Activated CD4-positive, alpha-beta memory T cell treated with anti-CD3 and anti-CD28 coated beads for 36 hours (primary cell): ENCODE results near the gene OPRL1. TPM values are rescaled to one million over a fixed set of nuclear protein-coding genes. Genes with fewer than 3 reads are reported as not detected.

Source experiments
- CTCF ChIA-PET: fragments of 350-600 bp; sonication (Branson Sonifier 250); formaldehyde crosslinking; loops from one replicate; lab custom pipeline; 2021; ENCODE audit warnings: antibody characterized with exemption, inconsistent platforms; lab: Charles Lee
- POLR2A ChIA-PET: fragments of 350-600 bp; sonication (Branson Sonifier 250); formaldehyde crosslinking; loops from one replicate; lab custom pipeline; 2021; ENCODE audit warnings: antibody characterized with exemption; lab: Charles Lee
- DNase-seq: peaks from one replicate; pipeline ENCODE4 v3.0.0-alpha.2; 2020
- H3K27ac Mint-ChIP-seq: one replicate; pipeline ENCODE4 v1.8.0; 2021; ENCODE audit warnings: mixed read lengths
- H3K27me3 Mint-ChIP-seq: one replicate; pipeline ENCODE4 v1.8.0; 2021; ENCODE audit warnings: mixed read lengths
- H3K36me3 Mint-ChIP-seq: one replicate; pipeline ENCODE4 v1.8.0; 2021; ENCODE audit warnings: mixed read lengths
- H3K4me1 Mint-ChIP-seq: one replicate; pipeline ENCODE4 v1.8.0; 2021; ENCODE audit warnings: low read depth, mixed read lengths
- H3K4me3 Mint-ChIP-seq: one replicate; pipeline ENCODE4 v1.8.0; 2021; ENCODE audit warnings: mild to moderate bottlenecking, mixed read lengths
- H3K9me3 Mint-ChIP-seq: one replicate; pipeline ENCODE4 v1.8.0; 2021; ENCODE audit warnings: mixed read lengths
- intact Hi-C: fragments of 100-400 bp; cut with micrococcal nuclease; formaldehyde crosslinking; loops from one replicate; pipeline ENCODE4 v1.15.1; 2023
- total RNA-seq, 2 experiments: library from RNA; stranded (reverse); gene quantifications; one replicate each; pipeline ENCODE4 v1.2.3, GENCODE V29; 2021

The OPRL1 gene
- total RNA-seq, 2 experiments from 2014 or later, result 0.63 to 0.71 TPM

DNA sequence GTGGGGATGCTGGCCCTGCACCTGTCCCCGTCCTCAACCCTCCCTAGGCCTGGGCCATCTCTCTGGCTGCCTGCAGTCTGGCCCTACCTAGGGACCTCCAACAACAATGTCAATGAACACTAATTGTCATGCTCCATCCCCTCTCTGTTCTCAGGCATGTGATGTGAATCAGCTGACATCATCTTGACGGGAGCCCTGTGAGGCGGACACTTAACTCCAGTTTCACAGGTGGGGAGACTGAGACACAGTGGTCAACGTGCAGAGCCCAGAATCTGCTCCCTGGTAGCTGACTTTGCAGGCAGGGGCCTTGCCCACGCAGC is 17.6 kb upstream of the OPRL1 start:
- H3K27me3 Mint-ChIP-seq, result no peaks in the 10 kb centered on the region
- peak overlapping the region; percentile 85 for H3K4me3 Mint-ChIP-seq
- ChIA-PET POLR2A (interaction anchor here (0.7 to 1.9 kb wide), 5 partner anchors 9 to 82 kb away, joined by 3 to 4 read pairs (median 3); partner anchors contain the start of genes OPRL1, PRPF6 and RGS19), CTCF (interaction anchor here (0.6 to 1.8 kb wide), 8 partner anchors 14 to 524 kb away, joined by 3 to 14 read pairs (median 4); partner anchors contain the start of genes PRPF6 and PTK6)
- no peak for DNase-seq
- intact Hi-C loops, result loop anchor here (1.0 to 10.0 kb wide), 4 partner anchors 63 to 527 kb away; partner anchors contain the start of genes DNAJC5 and PTK6
- peaks cover 45% of the 10 kb centered on the region for H3K4me1 Mint-ChIP-seq
- no peaks in the 10 kb centered on the region for H3K36me3 Mint-ChIP-seq
- H3K27ac Mint-ChIP-seq, result no peak overlapping the region
- H3K9me3 Mint-ChIP-seq, result no peaks in the 10 kb centered on the region

DNA sequence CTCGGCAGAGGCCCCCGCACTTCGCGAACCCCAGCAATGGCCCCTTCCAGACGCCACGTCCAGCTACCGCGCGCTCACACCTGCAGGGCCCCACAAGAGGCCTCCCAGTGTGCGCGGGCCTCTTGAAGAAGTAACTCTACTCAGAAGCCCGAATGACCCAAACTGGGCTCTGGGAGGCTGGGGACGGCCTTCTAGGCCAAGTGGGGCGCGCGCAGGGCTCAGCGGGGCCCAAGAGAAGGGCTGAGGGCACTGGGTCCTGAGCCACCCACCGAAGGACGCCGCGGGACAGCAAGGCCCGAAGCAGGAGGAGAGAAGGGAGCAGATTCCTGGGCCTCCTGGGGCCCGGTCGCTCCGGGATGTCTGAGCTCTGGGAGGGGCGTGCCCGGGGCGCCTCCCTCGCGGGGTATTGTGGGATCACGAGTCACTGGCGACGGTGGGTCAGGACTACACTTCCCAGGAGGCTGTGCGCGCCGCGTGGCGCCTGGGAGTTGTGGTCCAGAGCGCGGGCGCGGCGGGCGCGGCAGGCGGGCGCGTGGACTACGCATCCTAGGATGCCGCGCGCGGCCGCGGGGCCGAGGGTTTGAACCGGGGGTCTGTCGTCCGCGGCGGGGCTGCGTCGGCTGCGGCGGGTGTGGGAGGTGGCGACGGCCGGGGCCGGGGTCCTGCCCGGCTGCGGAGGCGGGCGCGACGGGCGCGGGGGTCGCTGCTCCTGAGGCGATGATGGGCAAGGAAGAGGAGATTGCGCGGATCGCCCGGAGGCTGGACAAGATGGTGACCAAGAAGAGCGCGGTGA is 17.1 kb upstream of the OPRL1 start, which contains the start of gene TCEA2:
TCEA2 (plus strand) TSS at position 603 of the 793 bp plus-strand sequence; CDS start at position 718, 115 bp downstream.
- no peaks in the 10 kb centered on the region for H3K36me3 Mint-ChIP-seq
- no peaks in the 10 kb centered on the region for H3K9me3 Mint-ChIP-seq
- H3K4me3 Mint-ChIP-seq, result peak within 1 kb of the TSS; percentile 85
- ChIA-PET POLR2A (interaction anchor here (0.6 to 1.9 kb wide), 6 partner anchors 9 to 366 kb away, joined by 3 to 4 read pairs (median 3); partner anchors contain the start of genes OPRL1, PRPF6 and RGS19), CTCF (interaction anchor here (0.5 to 1.8 kb wide), 9 partner anchors 14 to 1160 kb away, joined by 3 to 14 read pairs (median 4); partner anchors contain the start of genes PRPF6 and PTK6)
- peak within 1 kb of the TSS; percentile 69 for H3K27ac Mint-ChIP-seq
- intact Hi-C loops, result loop anchor here (1.0 to 10.0 kb wide), 6 partner anchors 16 to 528 kb away; partner anchors contain the start of genes DNAJC5, PTK6 and UCKL1
- DNase-seq, result peak; percentile 97
- no peaks in the 10 kb centered on the region for H3K27me3 Mint-ChIP-seq
- peaks cover 44% of the 10 kb centered on the region for H3K4me1 Mint-ChIP-seq

- peaks cover 42% of the 10 kb centered on the region for H3K4me1 Mint-ChIP-seq
- H3K36me3 Mint-ChIP-seq, result no peaks in the 10 kb centered on the region
- H3K27me3 Mint-ChIP-seq, result no peaks in the 10 kb centered on the region
- ChIA-PET CTCF (interaction anchor here (0.6 to 1.8 kb wide), 8 partner anchors 13 to 526 kb away, joined by 3 to 14 read pairs (median 4); partner anchors contain the start of genes OPRL1, PRPF6, PTK6 and RGS19), POLR2A (interaction anchor here (0.6 to 1.9 kb wide), 5 partner anchors 16 to 366 kb away, joined by 3 to 4 read pairs (median 3); partner anchors contain the start of genes OPRL1, PRPF6 and RGS19)
- peak overlapping the region; percentile 69 for H3K27ac Mint-ChIP-seq
- peak; percentile 55 for DNase-seq
- no peaks in the 10 kb centered on the region for H3K9me3 Mint-ChIP-seq
- peak overlapping the region; percentile 85 for H3K4me3 Mint-ChIP-seq
- intact Hi-C loops, result loop anchor here (1.0 to 10.0 kb wide), 5 partner anchors 15 to 529 kb away; partner anchors contain the start of genes DNAJC5, PTK6 and UCKL1
Observed at GRCh38 chr20:64063389-64064144, 16.3 kb upstream of the OPRL1 start.

DNA sequence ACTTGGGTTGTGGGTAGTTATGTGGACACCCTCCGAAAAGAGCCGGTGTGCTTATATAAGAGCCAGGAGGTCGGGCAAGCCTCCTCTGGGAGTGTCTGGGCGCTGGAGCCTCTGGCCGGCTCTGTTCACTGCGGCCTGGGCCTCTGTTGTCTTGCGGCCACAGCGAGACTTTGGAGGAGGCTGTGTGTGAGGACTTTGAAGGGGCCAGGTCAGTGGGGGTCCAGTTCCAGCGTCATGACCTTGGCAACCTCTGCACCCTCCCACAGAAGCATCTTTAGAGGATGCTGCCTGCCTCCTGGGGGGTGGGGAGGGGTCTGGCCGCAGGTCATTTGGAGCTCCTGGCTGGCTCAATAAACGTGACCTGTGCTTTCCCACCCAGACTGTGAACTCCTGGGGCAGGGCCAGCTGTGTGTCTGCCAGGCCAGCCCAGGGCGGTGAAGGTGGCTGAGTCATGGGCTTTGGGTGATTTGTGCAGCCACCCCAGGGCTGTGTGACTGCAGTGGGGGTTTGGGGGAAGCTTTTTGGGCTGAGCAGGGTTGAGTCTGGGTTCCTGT is 15.7 kb upstream of the OPRL1 start:
- peaks cover 42% of the 10 kb centered on the region for H3K4me1 Mint-ChIP-seq
- H3K4me3 Mint-ChIP-seq, result peak overlapping the region; percentile 85
- H3K27me3 Mint-ChIP-seq, result no peaks in the 10 kb centered on the region
- H3K9me3 Mint-ChIP-seq, result no peaks in the 10 kb centered on the region
- H3K27ac Mint-ChIP-seq, result peak overlapping the region; percentile 49
- CTCF ChIA-PET, result interaction anchor here (0.8 to 1.1 kb wide), 2 partner anchors 15 to 56 kb away, joined by 3 to 4 read pairs; partner anchors contain the start of genes OPRL1 and RGS19
- intact Hi-C loops, result loop anchor here (10.0 kb wide), 3 partner anchors 61 to 529 kb away; partner anchors contain the start of genes DNAJC5 and PTK6
- H3K36me3 Mint-ChIP-seq, result no peaks in the 10 kb centered on the region
- POLR2A ChIA-PET, result interaction anchor here (1.2 kb wide), 1 partner anchor 84 kb away, joined by 4 read pairs; the partner anchor contains the start of gene PRPF6
- DNase-seq, result no peak

- CTCF ChIA-PET, result interaction anchor here (0.7 to 2.0 kb wide), 6 partner anchors 8 to 221 kb away, joined by 3 to 12 read pairs (median 4); no protein-coding TSS in a partner anchor
- Mint-ChIP-seq H3K27me3 (no peaks in the 10 kb centered on the region), H3K4me1 (peaks cover 42% of the 10 kb centered on the region), H3K36me3 (no peaks in the 10 kb centered on the region), H3K9me3 (no peaks in the 10 kb centered on the region), H3K4me3 (peak overlapping the region; percentile 7), H3K27ac (peak overlapping the region; percentile 83)
- POLR2A ChIA-PET, result interaction anchor here (1.2 to 1.6 kb wide), 3 partner anchors 11 to 85 kb away, joined by 4 to 5 read pairs (median 4); partner anchors contain the start of gene PRPF6
- intact Hi-C loops, result loop anchor here (10.0 kb wide), 3 partner anchors 59 to 531 kb away; partner anchors contain the start of genes DNAJC5 and PTK6
- DNase-seq, result no peak
Observed at GRCh38 chr20:64065062-64065973, 14.6 kb upstream of the OPRL1 start.

- H3K9me3 Mint-ChIP-seq, result no peaks in the 10 kb centered on the region
- H3K27ac Mint-ChIP-seq, result peak overlapping the region; percentile 83
- CTCF ChIA-PET, result interaction anchor here (0.7 to 2.0 kb wide), 6 partner anchors 9 to 220 kb away, joined by 3 to 12 read pairs (median 4); no protein-coding TSS in a partner anchor
- H3K27me3 Mint-ChIP-seq, result no peaks in the 10 kb centered on the region
- DNase-seq, result peak; percentile 90
- peak overlapping the region; percentile 7 for H3K4me3 Mint-ChIP-seq
- POLR2A ChIA-PET, result interaction anchor here (1.2 to 1.6 kb wide), 2 partner anchors 10 to 12 kb away, joined by 4 to 5 read pairs; no protein-coding TSS in a partner anchor
- H3K36me3 Mint-ChIP-seq, result no peaks in the 10 kb centered on the region
- intact Hi-C loops, result loop anchor here (1.0 to 10.0 kb wide), 4 partner anchors 11 to 531 kb away; partner anchors contain the start of genes DNAJC5 and PTK6
- H3K4me1 Mint-ChIP-seq, result peaks cover 42% of the 10 kb centered on the region
Observed at GRCh38 chr20:64065974-64066343, 13.9 kb upstream of the OPRL1 start.

DNA sequence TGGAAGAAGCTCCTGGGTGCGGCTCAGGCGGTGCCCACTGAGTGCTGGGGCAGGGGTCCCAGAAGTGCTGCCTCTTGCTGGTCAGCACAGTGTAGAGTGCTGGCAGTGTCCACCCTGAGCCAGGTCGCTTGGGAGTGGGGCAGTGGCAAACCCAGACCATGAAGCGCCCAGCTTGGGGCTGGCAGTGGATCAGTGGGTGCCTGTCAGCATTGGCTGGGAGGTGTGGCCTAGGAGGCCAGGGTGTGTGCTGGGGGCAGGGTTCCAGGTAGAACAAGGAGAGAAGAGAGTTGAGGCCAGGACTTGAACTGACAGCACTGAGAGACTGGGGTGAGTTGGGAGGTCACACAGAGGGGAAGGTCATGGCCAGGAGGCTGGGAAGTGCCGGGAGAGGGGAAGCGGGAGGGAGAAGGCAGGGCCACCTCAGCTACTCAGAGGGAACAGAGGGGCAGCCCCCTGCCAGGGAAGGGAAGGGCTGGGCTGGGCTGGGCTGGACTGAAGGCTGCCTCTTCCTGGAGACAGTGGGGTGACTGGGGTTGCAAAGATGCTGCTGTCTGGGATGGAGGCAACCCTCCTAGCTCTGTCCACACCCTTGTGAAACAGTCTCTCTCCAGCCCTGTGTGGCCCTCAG is 12.8 kb upstream of the OPRL1 start:
- peak overlapping the region; percentile 57 for H3K27ac Mint-ChIP-seq
- H3K27me3 Mint-ChIP-seq, result no peaks in the 10 kb centered on the region
- intact Hi-C loops, result loop anchor here (10.0 kb wide), 3 partner anchors 58 to 532 kb away; partner anchors contain the start of genes DNAJC5 and PTK6
- H3K4me1 Mint-ChIP-seq, result peaks cover 42% of the 10 kb centered on the region
- H3K36me3 Mint-ChIP-seq, result no peaks in the 10 kb centered on the region
- H3K9me3 Mint-ChIP-seq, result no peaks in the 10 kb centered on the region
- POLR2A ChIA-PET, result no interaction called here
- CTCF ChIA-PET, result interaction anchor here (2.0 kb wide), 1 partner anchor 28 kb away, joined by 12 read pairs; no protein-coding TSS in a partner anchor
- no peak overlapping the region for H3K4me3 Mint-ChIP-seq
- no peak for DNase-seq

DNA sequence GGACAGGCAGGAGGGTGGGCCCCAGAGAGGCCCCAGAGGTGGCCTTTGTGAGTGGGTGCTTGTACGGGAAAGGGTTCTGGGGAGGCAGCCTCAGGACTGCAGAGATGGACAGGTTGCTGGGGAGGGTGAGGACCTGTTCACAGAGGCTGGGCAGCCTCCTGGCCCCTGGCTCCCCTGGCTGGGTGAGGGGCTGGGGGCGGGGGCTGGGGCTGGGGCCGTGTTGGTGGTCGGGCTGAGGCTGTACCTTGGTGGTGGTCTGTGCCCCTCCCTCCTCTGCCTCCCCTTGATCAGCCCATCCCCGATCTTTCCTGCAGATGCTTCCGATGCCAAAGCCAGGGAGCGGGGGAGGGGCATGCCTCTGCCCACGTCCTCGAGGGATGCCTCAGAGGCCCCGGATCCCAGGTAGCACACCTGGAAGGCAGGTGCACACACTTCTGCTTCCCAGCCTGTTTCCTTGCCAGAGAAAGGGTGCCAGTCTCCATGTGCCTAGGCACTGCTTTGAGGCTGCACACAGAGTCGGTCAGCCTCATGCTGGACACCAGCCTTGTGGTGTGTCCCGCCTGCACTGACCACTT is 12.1 kb upstream of the OPRL1 start:
- Mint-ChIP-seq H3K36me3 (no peaks in the 10 kb centered on the region), H3K27ac (no peak overlapping the region), H3K9me3 (no peaks in the 10 kb centered on the region), H3K4me1 (peaks cover 42% of the 10 kb centered on the region), H3K4me3 (no peak overlapping the region), H3K27me3 (no peaks in the 10 kb centered on the region)
- ChIA-PET POLR2A (no interaction called here), CTCF (no interaction called here)
- DNase-seq, result no peak
- intact Hi-C loops, result loop anchor here (10.0 kb wide), 3 partner anchors 57 to 533 kb away; partner anchors contain the start of genes DNAJC5 and PTK6

DNA sequence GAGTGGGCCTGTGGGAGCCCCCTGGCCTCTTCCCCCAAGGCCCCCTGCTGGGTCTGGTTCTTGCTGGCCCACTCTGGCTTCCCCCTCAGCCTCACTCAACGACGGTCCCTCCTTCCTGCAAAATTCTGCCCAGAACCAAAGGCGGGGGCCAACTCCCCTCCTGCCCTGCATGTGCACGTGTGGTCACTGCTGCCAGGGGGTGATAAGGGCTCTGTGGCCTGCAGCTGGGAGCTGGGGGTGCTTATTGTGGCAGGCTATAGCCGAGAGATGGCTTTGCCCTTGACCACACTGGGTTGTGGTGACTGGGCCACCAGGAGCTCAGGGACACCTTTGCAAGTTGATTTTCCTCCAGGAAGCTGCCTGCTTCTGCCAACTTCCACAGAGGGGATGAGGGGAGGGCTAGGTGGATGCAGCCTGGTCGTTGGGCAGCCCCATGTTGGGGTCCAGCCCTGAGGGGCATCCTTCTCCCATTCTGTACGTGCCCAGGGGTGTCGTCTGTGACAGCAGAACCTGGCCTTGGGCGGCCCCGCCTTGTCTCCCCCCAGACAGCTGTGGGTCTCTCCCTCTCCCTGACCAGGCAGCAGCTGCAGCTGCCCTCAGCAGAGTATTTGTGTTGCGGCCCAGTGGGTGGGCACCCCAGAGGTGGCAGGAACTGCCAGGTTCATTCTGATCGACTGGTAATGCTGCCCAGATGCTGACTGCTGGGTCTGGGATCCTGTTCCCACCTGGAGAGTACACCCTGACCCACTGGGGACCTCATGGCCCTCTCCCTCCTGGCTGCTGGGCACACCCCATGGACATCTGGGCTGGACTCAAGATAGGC is 11.3 kb upstream of the OPRL1 start:
- no peak overlapping the region for H3K4me3 Mint-ChIP-seq
- POLR2A ChIA-PET, result no interaction called here
- CTCF ChIA-PET, result interaction anchor here (1.0 kb wide), 1 partner anchor 28 kb away, joined by 3 read pairs; no protein-coding TSS in a partner anchor
- peaks cover 42% of the 10 kb centered on the region for H3K4me1 Mint-ChIP-seq
- intact Hi-C loops, result loop anchor here (10.0 kb wide), 3 partner anchors 56 to 534 kb away; partner anchors contain the start of genes DNAJC5 and PTK6
- no peaks in the 10 kb centered on the region for H3K27me3 Mint-ChIP-seq
- DNase-seq, result no peak
- H3K27ac Mint-ChIP-seq, result no peak overlapping the region
- no peaks in the 10 kb centered on the region for H3K36me3 Mint-ChIP-seq
- H3K9me3 Mint-ChIP-seq, result no peaks in the 10 kb centered on the region
